HepG2 (cell line): ENCODE results near the gene FARSB. TPM values are rescaled to one million over a fixed set of nuclear protein-coding genes. Genes with fewer than 3 reads are reported as not detected.
A peak's percentile ranks its signal among the peaks of the same experiment; 100 is the strongest.

Source experiments
- CBFB ChIP-seq: sonication (generic); formaldehyde crosslinking; IDR thresholded peaks from 2 replicates; pipeline ENCODE4 v1.4.0; 2020; ENCODE audit warnings: missing genetic modification reagents
- DNMT3B ChIP-seq: conservative IDR thresholded peaks from 2 replicates; pipeline ENCODE4 v1.6.1; 2016; ENCODE audit warnings: missing biosample characterization, control low read depth
- GATAD2A ChIP-seq: IDR thresholded peaks from 2 replicates; pipeline ENCODE4 v1.6.1; 2016
- HNF1A ChIP-seq, 2 experiments: sonication (generic) in 1 of 2; formaldehyde crosslinking in 1 of 2; IDR thresholded peaks; 2 replicates each; pipeline versions ENCODE4 v1.4.0 to v1.6.1; 2016 to 2020; ENCODE audit warnings: borderline replicate concordance in 1 of 2, low read depth in 1 of 2, mild to moderate bottlenecking in 1 of 2, missing genetic modification reagents in 1 of 2
- KAT2B ChIP-seq: fragments of 150-350 bp; IDR thresholded peaks from 2 replicates; pipeline ENCODE4 v1.6.1; 2014; ENCODE audit warnings: low read depth, low read length, borderline replicate concordance
- MED13 ChIP-seq: sonication (generic); formaldehyde crosslinking; IDR thresholded peaks from 2 replicates; pipeline ENCODE4 v1.5.0; 2020; ENCODE audit warnings: missing genetic modification reagents
- PLSCR1 ChIP-seq: sonication (generic); formaldehyde crosslinking; IDR thresholded peaks from 2 replicates; pipeline ENCODE4 v1.5.0; 2020; ENCODE audit warnings: missing genetic modification reagents, mild to moderate bottlenecking, borderline replicate concordance
- PTBP1 ChIP-seq: fragments of 200-400 bp; formaldehyde crosslinking; IDR thresholded peaks from 2 replicates; pipeline ENCODE4 v1.6.1; 2018; ENCODE audit warnings: low read length, low read depth; ENCODE audit not compliant: poor library complexity, severe bottlenecking
- RCOR2 ChIP-seq: IDR thresholded peaks from 2 replicates; pipeline ENCODE4 v1.6.1; 2016; ENCODE audit warnings: missing biosample characterization, missing genetic modification reagents
- ZBTB43 ChIP-seq: sonication (generic); formaldehyde crosslinking; conservative IDR thresholded peaks from 2 replicates; pipeline ENCODE4 v1.4.0; 2020; ENCODE audit warnings: missing genetic modification reagents
- ZFAT ChIP-seq: sonication (generic); formaldehyde crosslinking; conservative IDR thresholded peaks from 2 replicates; pipeline ENCODE4 v1.8.1; 2023; ENCODE audit warnings: missing genetic modification reagents, inconsistent platforms
- ZHX2 ChIP-seq, 2 experiments: sonication (generic) in 1 of 2; formaldehyde crosslinking in 1 of 2; IDR thresholded peaks; 2 replicates each; pipeline versions ENCODE4 v1.6.1 to v1.9.0; 2014 to 2022; ENCODE audit warnings: antibody characterized with exemption in 1 of 2, borderline replicate concordance in 1 of 2, inconsistent platforms in 1 of 2, low read depth in 1 of 2, missing genetic modification reagents in 1 of 2
- ZNF138 ChIP-seq: sonication (generic); formaldehyde crosslinking; IDR thresholded peaks from 2 replicates; pipeline ENCODE4 v1.5.0; 2020; ENCODE audit warnings: mild to moderate bottlenecking, low read depth, missing genetic modification reagents
- ZNF614 ChIP-seq: IDR thresholded peaks from 2 replicates; pipeline ENCODE4 v1.6.1; 2018; ENCODE audit warnings: missing biosample characterization, missing genetic modification reagents, inconsistent platforms, borderline replicate concordance
- ZNF776 ChIP-seq: sonication (generic); formaldehyde crosslinking; IDR thresholded peaks from 2 replicates; pipeline ENCODE4 v1.4.0; 2020; ENCODE audit warnings: mild to moderate bottlenecking, missing genetic modification reagents
- polyA plus RNA-seq, 8 experiments: library from polyadenylated mRNA; depleted of rRNA in 3 of 8; stranded (reverse) in 7 of 8; unstranded in 1 of 8; fragments of >200 nt; fragmentation: Illumina TruSeq in 4 of 8; extraction: Trizol in 4 of 8; gene quantifications; 2 replicates each; pipeline versions ENCODE4 v1.2.1 to v1.2.3, GENCODE V29; 2011 to 2016; ENCODE audit warnings: low read depth in 4 of 8, missing spikeins in 1 of 8, mixed read lengths in 1 of 8; ENCODE audit not compliant: insufficient read depth in 1 of 8
- total RNA-seq, 5 experiments: library from RNA; depleted of rRNA; stranded (reverse); fragments of >200 nt; fragmentation: Illumina TruSeq; extraction: Trizol; gene quantifications; 2 replicates each; pipeline ENCODE4 v1.2.3, GENCODE V29; 2016; ENCODE audit warnings: low read depth in 1 of 5

FARSB gene
- total and polyA plus RNA-seq, 2 of the 13 experiments (the other 11 are each of a cell fraction or from before 2014, with no cell fraction given): 23.3 to 45.9 TPM

GRCh38 chr2:222690564-222691200 is 34.8 kb upstream of the FARSB start (continued):
- TF ChIP-seq ZHX2 (IDR thresholded peaks at IDR 0.05; ENCODE audit: low read depth) (no peak), ZHX2 (CRISPR knock-in tag; IDR thresholded peaks at IDR 0.05; ENCODE audit: borderline replicate concordance) (no peak), PLSCR1 (CRISPR knock-in tag) (no peak), DNMT3B (CRISPR knock-in tag) (peak; percentile 77; the same call in 1 of the 2 replicates), GATAD2A (CRISPR knock-in tag) (peak; percentile 89), HNF1A (IDR thresholded peaks at IDR 0.05; ENCODE audit: low read depth) (no peak), HNF1A (CRISPR knock-in tag; IDR thresholded peaks at IDR 0.05; ENCODE audit: borderline replicate concordance) (no peak; the same call in 1 of the 2 replicates), KAT2B (no peak), RCOR2 (CRISPR knock-in tag) (no peak), ZNF614 (CRISPR knock-in tag) (peak; percentile 84), CBFB (CRISPR knock-in tag) (0 out of 2 replicates have a peak, but pooled peaks have one; percentile 61), MED13 (CRISPR knock-in tag) (no peak), ZBTB43 (0 out of 2 replicates have a peak, but pooled peaks have one; percentile 31), ZNF776 (CRISPR knock-in tag) (no peak), ZNF138 (CRISPR knock-in tag) (no peak), PTBP1 (no peak), ZFAT (CRISPR knock-in tag) (no peak)
